Measurements from ENCODE around the gene CHGA.

DNA sequence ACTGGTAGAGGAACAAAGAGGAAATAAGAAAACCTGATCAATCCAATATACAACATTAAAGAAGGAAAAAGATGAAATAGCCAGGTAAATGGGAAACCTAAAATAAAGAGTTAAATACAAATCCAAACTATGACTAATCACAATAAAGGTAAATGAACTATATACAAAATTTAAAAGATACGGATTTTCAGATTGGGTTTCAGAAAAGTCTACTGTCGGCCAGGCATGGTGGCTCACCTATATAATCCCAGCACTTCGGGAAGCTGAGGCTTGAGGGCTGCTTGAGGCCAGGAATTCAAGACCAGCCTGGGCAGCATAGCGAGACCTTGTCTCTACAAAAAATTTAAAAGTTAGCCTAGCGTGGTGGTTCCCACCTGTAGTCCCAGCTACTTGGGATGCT lies 39.9 kb upstream of the CHGA start:
- TF ChIP-seq, protein P1, sequence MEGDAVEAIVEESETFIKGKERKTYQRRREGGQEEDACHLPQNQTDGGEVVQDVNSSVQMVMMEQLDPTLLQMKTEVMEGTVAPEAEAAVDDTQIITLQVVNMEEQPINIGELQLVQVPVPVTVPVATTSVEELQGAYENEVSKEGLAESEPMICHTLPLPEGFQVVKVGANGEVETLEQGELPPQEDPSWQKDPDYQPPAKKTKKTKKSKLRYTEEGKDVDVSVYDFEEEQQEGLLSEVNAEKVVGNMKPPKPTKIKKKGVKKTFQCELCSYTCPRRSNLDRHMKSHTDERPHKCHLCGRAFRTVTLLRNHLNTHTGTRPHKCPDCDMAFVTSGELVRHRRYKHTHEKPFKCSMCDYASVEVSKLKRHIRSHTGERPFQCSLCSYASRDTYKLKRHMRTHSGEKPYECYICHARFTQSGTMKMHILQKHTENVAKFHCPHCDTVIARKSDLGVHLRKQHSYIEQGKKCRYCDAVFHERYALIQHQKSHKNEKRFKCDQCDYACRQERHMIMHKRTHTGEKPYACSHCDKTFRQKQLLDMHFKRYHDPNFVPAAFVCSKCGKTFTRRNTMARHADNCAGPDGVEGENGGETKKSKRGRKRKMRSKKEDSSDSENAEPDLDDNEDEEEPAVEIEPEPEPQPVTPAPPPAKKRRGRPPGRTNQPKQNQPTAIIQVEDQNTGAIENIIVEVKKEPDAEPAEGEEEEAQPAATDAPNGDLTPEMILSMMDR (IDR thresholded peaks at IDR 0.05) = no peak
- TF ChIP-seq POLR2A (IDR thresholded peaks at IDR 0.05) = no peak

Data from heart left ventricle (tissue), 13 donors.